Natural killer cell (primary cell): ENCODE measurements around the gene TMSB10. TPM values are rescaled to one million over a fixed set of nuclear protein-coding genes. Genes with fewer than 3 reads are reported as not detected.
"Not testable (repeated sequence)": the region's sequence is repeated elsewhere in the genome, so short reads cannot be mapped to it uniquely, and the experiment has no call there.

ENCODE experiments used
- ATAC-seq, 3 donors: fragments of 150-1000 bp in 2 of 3; fragments of 200-7000 bp in 1 of 3; cut with Tn5 transposase; 1 replicate in 1 of 3; 2 replicates in 2 of 3; pipeline ENCODE4 v1.10.0; 2021; ENCODE audit warnings: mild to moderate bottlenecking in 2 of 3, moderate library complexity in 2 of 3
- DNase-seq, 2 donors: peaks; one replicate each; pipeline versions ENCODE4 v3.0.0 to v3.0.0-alpha.2; 2013 to 2021; ENCODE audit warnings: mixed read lengths in 1 of 2
- H3K27ac ChIP-seq: one replicate; pipeline ENCODE4 v1.5.1; 2013; ENCODE audit warnings: mild to moderate bottlenecking, low read length
- H3K27me3 ChIP-seq: one replicate; pipeline ENCODE4 v1.6.1; 2013; ENCODE audit warnings: low read length; ENCODE audit not compliant: control insufficient read depth, insufficient read depth
- H3K36me3 ChIP-seq: one replicate; pipeline ENCODE4 v1.6.1; 2013; ENCODE audit warnings: low read length; ENCODE audit not compliant: control insufficient read depth, insufficient read depth
- H3K4me1 ChIP-seq: one replicate; pipeline ENCODE4 v1.6.1; 2013; ENCODE audit warnings: low read length; ENCODE audit not compliant: control insufficient read depth, insufficient read depth
- H3K4me3 ChIP-seq: one replicate; pipeline ENCODE4 v1.5.1; 2013; ENCODE audit warnings: low read length
- H3K9me3 ChIP-seq: one replicate; pipeline ENCODE4 v1.6.1; 2013; ENCODE audit warnings: low read length; ENCODE audit not compliant: control insufficient read depth, insufficient read depth
- H3K27ac Mint-ChIP-seq, 2 donors: one replicate each; pipeline ENCODE4 v1.8.0; 2022; ENCODE audit warnings: mild to moderate bottlenecking in 2 of 2, mixed read lengths in 2 of 2, moderate library complexity in 1 of 2
- H3K27me3 Mint-ChIP-seq, 2 donors: one replicate each; pipeline ENCODE4 v1.8.0; 2022; ENCODE audit warnings: low read depth in 2 of 2, mixed read lengths in 2 of 2
- H3K36me3 Mint-ChIP-seq: one replicate; pipeline ENCODE4 v1.8.0; 2022; ENCODE audit warnings: mixed read lengths
- H3K4me1 Mint-ChIP-seq, 2 donors: one replicate each; pipeline ENCODE4 v1.8.0; 2022; ENCODE audit warnings: mixed read lengths in 2 of 2
- H3K4me3 Mint-ChIP-seq: one replicate; pipeline ENCODE4 v1.8.0; 2022; ENCODE audit warnings: mild to moderate bottlenecking, moderate library complexity, mixed read lengths
- H3K9me3 Mint-ChIP-seq, 2 donors: one replicate each; pipeline ENCODE4 v1.8.0; 2022; ENCODE audit warnings: mixed read lengths in 2 of 2
- WGBS: methylation state at CpG from one replicate; pipeline ENCODE4 v1.1.7; 2013; ENCODE audit warnings: missing lambda C conversion rate; ENCODE audit not compliant: insufficient coverage; 5-methylcytosine and 5-hydroxymethylcytosine counted together
- intact Hi-C: fragments of 100-400 bp; cut with micrococcal nuclease; formaldehyde crosslinking; loops from one replicate; pipeline ENCODE4 v1.14.2; 2022
- total RNA-seq, 4 donors: library from RNA; stranded (reverse); fragments of 120-200 nt in 1 of 4; gene quantifications; one replicate each; pipeline versions ENCODE4 v1.2.3 to v1.2.4, GENCODE V29; 2013 to 2022
- TF ChIP-seq, protein P1 (sequence below): fragments of 200-600 bp; IDR thresholded peaks from one replicate; pipeline ENCODE4 v1.8.0; 2022; ENCODE audit warnings: antibody characterized with exemption

Gene TMSB10
- total RNA-seq, 3 donors from 2014 or later (not counting 1 experiment from before 2014, with no cell fraction given): 1,247 to 1,683 (median 1,557) TPM

DNA sequence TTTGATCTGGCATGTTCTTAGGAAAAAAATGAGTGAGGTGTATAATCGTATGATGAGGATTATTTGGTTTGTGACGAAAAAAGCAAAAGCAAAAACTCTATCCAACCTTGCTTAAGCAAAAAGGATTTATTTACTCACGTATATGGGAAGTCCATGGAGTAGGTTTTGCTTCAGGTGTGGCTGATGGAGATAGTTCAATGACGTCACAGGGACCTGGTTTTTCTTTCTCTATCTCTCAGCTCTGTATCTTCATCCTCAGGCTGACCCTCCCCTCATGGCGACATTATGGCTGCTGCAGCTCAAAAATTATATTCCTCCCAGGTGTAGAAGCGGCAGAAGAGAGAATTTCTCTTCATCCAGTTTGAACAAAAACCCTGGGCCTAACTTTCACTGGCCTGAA, 8.9 kb downstream of the TMSB10 start:
- no peak overlapping the region for H3K27ac Mint-ChIP-seq
- H3K27ac ChIP-seq: no peak overlapping the region
- no peaks in the 10 kb centered on the region for H3K36me3 ChIP-seq
- H3K27me3 Mint-ChIP-seq: no peaks in the 10 kb centered on the region
- no peak overlapping the region for H3K4me3 Mint-ChIP-seq
- H3K9me3 ChIP-seq: peaks cover 5% of the 10 kb centered on the region
- 92% methylated on average over 3 of the region's 6 CpGs for WGBS
- TF ChIP-seq, protein P1, sequence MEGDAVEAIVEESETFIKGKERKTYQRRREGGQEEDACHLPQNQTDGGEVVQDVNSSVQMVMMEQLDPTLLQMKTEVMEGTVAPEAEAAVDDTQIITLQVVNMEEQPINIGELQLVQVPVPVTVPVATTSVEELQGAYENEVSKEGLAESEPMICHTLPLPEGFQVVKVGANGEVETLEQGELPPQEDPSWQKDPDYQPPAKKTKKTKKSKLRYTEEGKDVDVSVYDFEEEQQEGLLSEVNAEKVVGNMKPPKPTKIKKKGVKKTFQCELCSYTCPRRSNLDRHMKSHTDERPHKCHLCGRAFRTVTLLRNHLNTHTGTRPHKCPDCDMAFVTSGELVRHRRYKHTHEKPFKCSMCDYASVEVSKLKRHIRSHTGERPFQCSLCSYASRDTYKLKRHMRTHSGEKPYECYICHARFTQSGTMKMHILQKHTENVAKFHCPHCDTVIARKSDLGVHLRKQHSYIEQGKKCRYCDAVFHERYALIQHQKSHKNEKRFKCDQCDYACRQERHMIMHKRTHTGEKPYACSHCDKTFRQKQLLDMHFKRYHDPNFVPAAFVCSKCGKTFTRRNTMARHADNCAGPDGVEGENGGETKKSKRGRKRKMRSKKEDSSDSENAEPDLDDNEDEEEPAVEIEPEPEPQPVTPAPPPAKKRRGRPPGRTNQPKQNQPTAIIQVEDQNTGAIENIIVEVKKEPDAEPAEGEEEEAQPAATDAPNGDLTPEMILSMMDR: no peak
- peaks cover 8 to 14% of the 10 kb centered on the region in 2 donors for H3K4me1 Mint-ChIP-seq
- intact Hi-C loops: no loop called here
- H3K9me3 Mint-ChIP-seq: peaks cover 7 to 8% of the 10 kb centered on the region in 2 donors
- DNase-seq (no peak), ATAC-seq (no peak)
- peaks cover 8% of the 10 kb centered on the region for H3K4me1 ChIP-seq
- no peak overlapping the region for H3K4me3 ChIP-seq
- no peaks in the 10 kb centered on the region for H3K27me3 ChIP-seq
- no peaks in the 10 kb centered on the region for H3K36me3 Mint-ChIP-seq

DNA sequence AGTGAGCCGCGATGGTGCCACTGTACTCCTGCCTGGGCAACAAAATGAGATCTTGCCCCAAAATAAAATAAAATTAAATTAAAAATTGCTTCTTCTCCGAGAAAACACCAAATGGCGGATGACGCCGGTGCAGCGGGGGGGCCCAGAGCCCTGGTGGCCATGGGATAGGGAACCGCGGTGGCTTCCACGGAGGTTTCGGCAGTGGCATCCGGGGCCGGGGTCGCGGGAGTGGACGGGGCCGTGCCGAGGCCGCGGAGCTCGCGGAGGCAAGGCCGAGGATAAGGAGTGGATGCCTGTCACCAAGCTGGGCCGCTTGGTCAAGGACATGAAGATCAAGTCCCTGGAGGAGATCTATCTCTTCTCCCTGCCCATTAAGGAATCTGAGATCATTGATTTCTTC, 10.2 kb downstream of the TMSB10 start:
- H3K27ac Mint-ChIP-seq, DNase-seq, H3K36me3 ChIP-seq, H3K4me1 Mint-ChIP-seq, H3K4me3 Mint-ChIP-seq, H3K36me3 Mint-ChIP-seq, H3K9me3 ChIP-seq, H3K4me3 ChIP-seq, H3K9me3 Mint-ChIP-seq, H3K4me1 ChIP-seq, H3K27me3 ChIP-seq, ATAC-seq, intact Hi-C loops, H3K27me3 Mint-ChIP-seq, H3K27ac ChIP-seq: not testable (repeated sequence)
- 98% methylated on average over 24 of the region's 24 CpGs for WGBS

DNA sequence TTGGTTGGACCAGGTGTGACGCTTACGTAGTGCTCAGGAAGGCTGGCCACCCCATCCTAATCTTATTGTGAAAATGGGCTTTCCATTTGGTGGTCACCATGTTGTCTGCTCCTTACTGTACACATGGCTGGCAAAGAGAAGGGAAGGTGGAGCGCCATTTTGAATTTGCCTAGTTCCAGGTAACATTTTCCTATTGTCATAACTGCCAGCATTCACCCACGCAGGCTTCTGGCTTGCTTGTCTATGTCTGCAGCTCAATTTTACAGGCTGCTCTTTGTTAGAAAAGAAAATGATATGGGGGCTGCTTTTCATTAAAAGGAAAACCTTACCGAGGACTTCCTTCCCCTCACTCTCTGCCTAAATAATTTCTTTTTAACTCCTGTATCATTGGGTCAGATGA, 12.4 kb downstream of the TMSB10 start:
- H3K36me3 ChIP-seq, H3K9me3 Mint-ChIP-seq, H3K27me3 Mint-ChIP-seq, H3K4me3 ChIP-seq, ATAC-seq, H3K27me3 ChIP-seq, H3K36me3 Mint-ChIP-seq, H3K4me1 Mint-ChIP-seq, H3K9me3 ChIP-seq, H3K4me1 ChIP-seq, intact Hi-C loops, H3K27ac ChIP-seq, DNase-seq, H3K27ac Mint-ChIP-seq, H3K4me3 Mint-ChIP-seq: not testable (repeated sequence)
- WGBS: 85% methylated on average over 4 of the region's 5 CpGs

DNA sequence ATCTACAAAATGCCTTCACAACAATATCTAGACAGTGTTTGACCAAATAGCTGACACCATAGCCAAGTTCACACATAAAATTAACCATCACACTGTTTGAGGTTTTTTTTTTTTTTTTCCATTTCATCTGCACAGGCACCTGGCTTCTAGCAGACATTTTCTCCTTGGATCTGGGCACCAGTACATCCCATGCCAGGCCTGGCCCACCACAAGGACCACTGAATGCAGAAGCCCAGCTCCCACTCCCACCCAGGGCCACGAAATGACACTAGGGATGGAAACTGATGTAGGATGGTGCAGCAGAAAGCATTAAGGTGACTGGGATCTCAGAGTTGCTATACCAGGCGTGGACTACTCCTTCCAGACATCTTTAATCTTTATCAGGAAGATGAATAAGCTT, 13.0 kb downstream of the TMSB10 start:
- H3K27ac Mint-ChIP-seq: no peak overlapping the region
- no peaks in the 10 kb centered on the region for H3K36me3 ChIP-seq
- ATAC-seq (peak in 1 of 3 donors; percentile 33), DNase-seq (no peak)
- no peaks in the 10 kb centered on the region for H3K9me3 ChIP-seq
- no peaks in the 10 kb centered on the region for H3K36me3 Mint-ChIP-seq
- WGBS: no CpG with 5 or more reads among the region's 2 CpGs
- no peaks in the 10 kb centered on the region for H3K9me3 Mint-ChIP-seq
- H3K27ac ChIP-seq: no peak overlapping the region
- H3K27me3 ChIP-seq: no peaks in the 10 kb centered on the region
- no peak overlapping the region for H3K4me3 ChIP-seq
- H3K4me1 Mint-ChIP-seq: peaks cover 5 to 8% of the 10 kb centered on the region in 2 donors
- H3K27me3 Mint-ChIP-seq: no peaks in the 10 kb centered on the region
- TF ChIP-seq, protein P1: no peak
- H3K4me1 ChIP-seq: peaks cover 8% of the 10 kb centered on the region
- intact Hi-C loops: no loop called here
- H3K4me3 Mint-ChIP-seq: no peak overlapping the region
